Spinal cord (tissue), 10 donors: ENCODE measurements around the gene THSD4. TPM values are rescaled to one million over a fixed set of nuclear protein-coding genes. Genes with fewer than 3 reads are reported as not detected.
"Not testable (repeated sequence)": the region's sequence is repeated elsewhere in the genome, so short reads cannot be mapped to it uniquely, and the experiment has no call there.

Source experiments
- DNase-seq, 6 donors: peaks; one replicate each; pipeline versions ENCODE4 v3.0.0 to v3.0.0-alpha.2; 2013 to 2015; ENCODE audit warnings: low spot score in 6 of 6, low read depth in 4 of 6
- H3K27ac ChIP-seq: one replicate; pipeline ENCODE4 v1.5.1; 2013; ENCODE audit warnings: low read depth, low read length, control low read depth
- H3K27me3 ChIP-seq: one replicate; pipeline ENCODE4 v1.6.1; 2013; ENCODE audit warnings: low read length; ENCODE audit not compliant: control insufficient read depth, insufficient read depth
- H3K36me3 ChIP-seq: one replicate; pipeline ENCODE4 v1.6.1; 2013; ENCODE audit warnings: low read length; ENCODE audit not compliant: control insufficient read depth, insufficient read depth
- H3K4me1 ChIP-seq: one replicate; pipeline ENCODE4 v1.6.1; 2013; ENCODE audit warnings: low read length; ENCODE audit not compliant: control insufficient read depth, insufficient read depth
- H3K4me3 ChIP-seq: one replicate; pipeline ENCODE4 v1.5.1; 2013; ENCODE audit warnings: low read depth, low read length, control low read depth
- H3K9me3 ChIP-seq: one replicate; pipeline ENCODE4 v1.6.1; 2013; ENCODE audit warnings: low read length; ENCODE audit not compliant: control insufficient read depth, insufficient read depth
- WGBS: methylation state at CpG from one replicate; pipeline ENCODE4 v1.1.5; 2013; ENCODE audit warnings: missing lambda C conversion rate; ENCODE audit not compliant: insufficient coverage; 5-methylcytosine and 5-hydroxymethylcytosine counted together
- polyA plus RNA-seq, 2 donors: library from polyadenylated mRNA; unstranded; fragments of 120-200 nt; gene quantifications; one replicate each; pipeline ENCODE4 v1.2.1, GENCODE V29; 2013; ENCODE audit not compliant: insufficient read length in 2 of 2
- total RNA-seq, 2 donors: library from RNA; depleted of rRNA in 1 of 2; stranded (reverse); fragments of 120-200 nt in 1 of 2; fragments of >200 nt in 1 of 2; gene quantifications; one replicate each; pipeline versions ENCODE4 v1.2.3 to v1.2.4, GENCODE V29; 2013 to 2014
- donor health status: healthy.

Gene THSD4
- total and polyA plus RNA-seq, 4 donors, result 18.2 to 127 (median 63.2) TPM

GRCh38 chr15:71212146-71212545 lies 96.9 kb downstream of the THSD4 start:
- 83% methylated on average over 1 of the region's 4 CpGs for WGBS
- no peaks in the 10 kb centered on the region for H3K4me1 ChIP-seq
- H3K27ac ChIP-seq, result no peak overlapping the region
- no peak for DNase-seq
- H3K9me3 ChIP-seq, result peaks cover 1% of the 10 kb centered on the region
- H3K36me3 ChIP-seq, result no peaks in the 10 kb centered on the region
- peaks cover 6% of the 10 kb centered on the region for H3K27me3 ChIP-seq
- H3K4me3 ChIP-seq, result no peak overlapping the region

DNA sequence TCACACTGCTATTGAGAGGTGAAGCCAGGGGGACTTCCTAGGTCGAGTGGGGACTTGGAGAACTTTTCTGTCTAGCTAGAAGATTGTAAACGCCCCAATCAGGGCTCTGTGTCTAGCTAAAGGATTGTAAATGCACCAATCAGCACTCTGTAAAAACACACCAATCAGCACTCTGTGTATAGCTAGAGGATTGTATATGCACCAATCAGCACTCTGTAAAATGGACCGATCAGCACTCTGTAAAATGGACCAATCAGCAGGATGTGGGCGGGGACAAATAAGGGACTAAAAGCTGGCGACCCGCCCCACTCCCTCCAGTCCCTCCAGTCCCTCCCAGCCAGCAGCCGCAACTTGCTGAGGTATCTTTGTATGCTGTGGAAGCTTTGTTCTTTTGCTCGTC lies 98.7 kb downstream of the THSD4 start:
- not testable (repeated sequence) for H3K27me3 ChIP-seq, H3K4me1 ChIP-seq, H3K9me3 ChIP-seq, H3K36me3 ChIP-seq, DNase-seq, H3K27ac ChIP-seq, H3K4me3 ChIP-seq
- 97% methylated on average over 4 of the region's 8 CpGs for WGBS

DNA sequence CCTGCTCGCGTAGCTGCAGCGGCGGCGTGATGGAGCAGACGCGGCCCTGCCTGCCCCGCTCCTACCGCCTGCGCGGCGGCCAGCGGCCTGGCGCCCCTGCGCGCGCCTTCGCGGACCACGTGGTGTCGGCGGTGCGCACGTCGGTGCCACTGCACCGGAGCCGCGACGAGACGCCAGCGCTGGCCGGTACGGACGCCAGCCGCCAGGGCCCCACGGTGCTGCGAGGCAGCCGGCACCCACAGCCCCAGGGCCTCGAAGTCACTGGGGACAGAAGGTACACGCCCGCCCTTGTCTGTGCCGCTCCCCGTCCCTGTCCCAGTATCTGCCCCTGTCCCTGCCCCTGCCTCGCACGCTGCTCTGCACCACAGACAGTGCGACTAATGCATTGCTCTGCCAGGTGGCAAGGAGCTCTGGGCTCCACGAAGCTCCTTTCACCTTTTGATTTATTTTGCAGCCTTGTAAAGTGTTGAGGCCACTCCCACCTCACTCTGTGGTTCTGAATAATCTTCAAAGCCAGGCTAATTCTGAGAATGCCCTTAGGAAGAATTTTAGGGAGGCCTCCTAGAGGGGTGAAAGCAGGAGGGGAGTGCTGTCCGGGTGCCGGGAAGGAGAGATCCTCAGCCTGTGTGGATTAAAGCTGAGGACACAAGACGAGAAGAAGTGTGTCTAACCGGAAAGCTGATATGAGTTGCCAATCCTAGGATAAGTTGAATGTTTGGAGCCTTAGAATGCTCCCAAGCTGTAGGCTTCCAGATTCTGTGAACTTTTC lies 100.0 kb downstream of the THSD4 start:
- Histone ChIP-seq H3K27me3 (peaks cover 6% of the 10 kb centered on the region), H3K36me3 (no peaks in the 10 kb centered on the region), H3K9me3 (peaks cover 1% of the 10 kb centered on the region), H3K4me3 (no peak overlapping the region), H3K4me1 (no peaks in the 10 kb centered on the region), H3K27ac (no peak overlapping the region)
- 37% methylated on average over 50 of the region's 51 CpGs for WGBS
- no peak for DNase-seq

DNA sequence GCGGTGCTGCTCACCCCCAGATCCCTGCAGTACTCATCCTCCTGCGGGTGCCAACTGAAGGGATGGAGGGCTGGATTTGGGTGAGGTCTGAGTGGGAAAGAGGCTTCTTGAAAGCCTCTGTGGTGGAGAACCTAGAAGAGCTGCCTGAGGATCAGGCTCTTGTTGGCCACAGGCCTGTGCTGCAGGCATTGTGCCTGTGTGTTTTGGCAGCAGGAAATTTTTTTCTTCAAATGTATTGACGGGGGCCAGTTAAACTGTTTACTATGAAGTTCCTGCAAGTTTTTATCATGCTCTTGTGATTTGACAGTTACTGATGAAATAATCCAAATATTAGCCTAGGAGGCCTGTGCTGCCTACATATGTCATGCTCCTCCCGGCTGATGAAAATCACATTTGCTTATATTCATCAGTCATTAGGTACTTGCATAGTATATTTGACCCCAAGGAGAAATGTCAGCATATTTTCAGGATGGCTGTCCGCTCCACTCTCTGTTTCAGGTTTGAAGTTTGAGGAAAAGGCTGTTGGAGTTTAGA lies 103.1 kb downstream of the THSD4 start:
- WGBS, result no CpG with 5 or more reads among the region's 5 CpGs
- Histone ChIP-seq H3K9me3 (peaks cover 1% of the 10 kb centered on the region), H3K4me3 (no peak overlapping the region), H3K27ac (no peak overlapping the region), H3K27me3 (peaks cover 6% of the 10 kb centered on the region), H3K36me3 (no peaks in the 10 kb centered on the region), H3K4me1 (no peaks in the 10 kb centered on the region)
- no peak for DNase-seq

DNA sequence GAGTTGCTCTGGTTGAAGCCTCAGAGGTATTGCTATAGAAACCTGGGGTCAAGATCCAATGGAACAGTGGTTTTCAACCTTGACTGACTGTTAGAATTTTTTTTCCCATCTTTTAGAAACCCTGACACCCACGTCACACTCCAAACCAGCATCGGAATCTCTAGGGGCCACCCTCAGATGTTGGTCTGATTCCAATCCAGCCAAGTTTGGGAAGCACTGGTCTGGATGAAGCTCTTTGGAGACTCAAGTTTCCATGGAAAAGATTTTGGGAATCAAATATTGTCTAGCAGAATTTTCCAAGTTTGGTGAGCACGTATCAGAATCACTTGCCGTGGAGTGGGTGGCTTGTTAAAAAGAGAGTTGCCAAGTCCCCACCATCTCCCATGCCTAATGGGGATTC lies 103.8 kb downstream of the THSD4 start:
- no peak overlapping the region for H3K27ac ChIP-seq
- no peaks in the 10 kb centered on the region for H3K36me3 ChIP-seq
- no peak overlapping the region for H3K4me3 ChIP-seq
- H3K27me3 ChIP-seq, result peaks cover 6% of the 10 kb centered on the region
- no peaks in the 10 kb centered on the region for H3K4me1 ChIP-seq
- no peak for DNase-seq
- peaks cover 1% of the 10 kb centered on the region for H3K9me3 ChIP-seq
- no CpG with 5 or more reads among the region's 4 CpGs for WGBS

DNA sequence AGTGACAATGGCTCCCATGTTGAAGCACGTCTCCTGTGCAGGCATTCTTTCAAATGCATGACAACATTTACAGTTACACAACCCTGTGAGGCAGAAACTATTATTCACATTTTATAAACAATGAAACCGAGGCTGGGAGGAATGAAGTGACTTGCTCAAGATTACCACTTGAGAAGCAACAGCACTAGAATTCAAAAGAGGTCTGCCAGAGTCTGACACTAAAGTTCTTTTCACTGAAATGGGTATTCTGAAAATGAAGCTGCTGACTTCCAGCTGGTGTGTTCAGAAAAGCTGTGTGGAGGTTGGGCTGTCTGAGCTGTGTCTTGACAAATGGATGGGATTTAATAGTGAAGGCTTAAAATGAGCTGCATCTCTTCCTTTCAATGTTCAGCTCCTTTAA lies 104.4 kb downstream of the THSD4 start:
- Histone ChIP-seq H3K9me3 (no peaks in the 10 kb centered on the region), H3K36me3 (no peaks in the 10 kb centered on the region), H3K4me3 (no peak overlapping the region), H3K27me3 (peaks cover 1% of the 10 kb centered on the region), H3K27ac (no peak overlapping the region), H3K4me1 (no peaks in the 10 kb centered on the region)
- DNase-seq, result peak in 1 of 6 donors; percentile 51
- WGBS, result no CpG with 5 or more reads among the region's 2 CpGs

GRCh38 chr15:71220828-71221227 lies 105.6 kb downstream of the THSD4 start:
- Histone ChIP-seq H3K27ac (no peak overlapping the region), H3K36me3 (no peaks in the 10 kb centered on the region), H3K4me1 (no peaks in the 10 kb centered on the region), H3K4me3 (no peak overlapping the region), H3K9me3 (no peaks in the 10 kb centered on the region), H3K27me3 (no peaks in the 10 kb centered on the region)
- DNase-seq, result no peak
- no CpG with 5 or more reads among the region's 3 CpGs for WGBS

DNA sequence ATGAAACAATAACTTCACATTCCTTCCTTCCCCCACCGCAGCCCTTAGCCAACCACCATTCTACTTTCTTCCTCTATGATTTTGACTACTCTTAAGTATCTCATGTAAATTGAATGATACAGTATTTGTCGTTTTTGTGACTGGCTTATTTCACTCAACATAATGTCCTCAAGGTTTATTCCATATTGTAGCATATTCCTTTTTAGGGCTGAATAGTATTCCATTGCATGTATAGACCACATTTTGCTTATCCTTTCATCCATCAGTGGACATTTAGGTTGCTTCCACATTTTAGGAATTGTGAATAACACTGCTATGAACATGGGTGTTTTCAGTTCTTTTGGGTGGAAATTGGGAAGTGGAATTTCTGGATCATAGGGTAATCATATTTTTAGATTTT lies 106.1 kb downstream of the THSD4 start:
- no CpG with 5 or more reads among the region's 2 CpGs for WGBS
- no peaks in the 10 kb centered on the region for H3K4me1 ChIP-seq
- no peak for DNase-seq
- H3K4me3 ChIP-seq, result no peak overlapping the region
- H3K36me3 ChIP-seq, result no peaks in the 10 kb centered on the region
- H3K27me3 ChIP-seq, result no peaks in the 10 kb centered on the region
- no peaks in the 10 kb centered on the region for H3K9me3 ChIP-seq
- no peak overlapping the region for H3K27ac ChIP-seq

- no peaks in the 10 kb centered on the region for H3K9me3 ChIP-seq
- 93% methylated on average over 2 of the region's 2 CpGs for WGBS
- H3K36me3 ChIP-seq, result no peaks in the 10 kb centered on the region
- H3K27ac ChIP-seq, result no peak overlapping the region
- H3K4me1 ChIP-seq, result no peaks in the 10 kb centered on the region
- H3K4me3 ChIP-seq, result no peak overlapping the region
- H3K27me3 ChIP-seq, result no peaks in the 10 kb centered on the region
- DNase-seq, result no peak
Observed at GRCh38 chr15:71223516-71223915, 108.2 kb downstream of the THSD4 start.

DNA sequence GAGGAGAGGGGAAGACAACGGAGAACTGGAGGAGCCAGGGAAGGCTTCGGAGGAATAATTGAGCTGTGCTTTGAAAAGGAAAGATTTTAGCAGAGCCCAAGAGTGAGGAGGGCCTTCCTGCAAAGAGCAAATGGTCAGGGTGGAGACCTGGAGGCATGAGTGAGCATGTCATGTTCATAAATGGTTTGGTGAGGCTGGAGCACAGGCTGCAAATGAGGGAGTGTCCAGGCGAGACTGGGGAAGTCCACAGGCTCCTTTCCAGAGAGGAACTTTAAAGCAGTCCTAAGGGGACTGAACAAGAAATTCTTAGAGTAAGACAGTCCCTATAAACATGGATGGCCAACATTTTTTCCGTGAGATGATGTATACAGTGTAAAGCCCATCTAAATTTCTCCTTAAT lies 108.8 kb downstream of the THSD4 start:
- no peaks in the 10 kb centered on the region for H3K36me3 ChIP-seq
- no peaks in the 10 kb centered on the region for H3K27me3 ChIP-seq
- no peaks in the 10 kb centered on the region for H3K9me3 ChIP-seq
- no peak overlapping the region for H3K4me3 ChIP-seq
- H3K4me1 ChIP-seq, result no peaks in the 10 kb centered on the region
- 91% methylated on average over 4 of the region's 4 CpGs for WGBS
- no peak for DNase-seq
- no peak overlapping the region for H3K27ac ChIP-seq
